T-helper 1 cell treated with Interleukin-12 subunit alpha and Interleukin-12 subunit beta and Interleukin-4 antibody, amounts not matched to agents 30 ng/mL and 1 ng/mL, for 36 hours (primary cell): Measurements from ENCODE around the gene SHF. TPM values are rescaled to one million over a fixed set of nuclear protein-coding genes. Genes with fewer than 3 reads are reported as not detected.

Experiments used
- intact Hi-C: fragments of 100-400 bp; cut with micrococcal nuclease; formaldehyde crosslinking; loops from one replicate; pipeline ENCODE4 v1.15.1; 2024
- total RNA-seq: library from RNA; stranded (reverse); gene quantifications from 2 replicates; pipeline ENCODE4 v1.2.3, GENCODE V29; 2022

SHF gene
- total RNA-seq, 1 donor from 2014 or later, result 2.8 TPM

DNA sequence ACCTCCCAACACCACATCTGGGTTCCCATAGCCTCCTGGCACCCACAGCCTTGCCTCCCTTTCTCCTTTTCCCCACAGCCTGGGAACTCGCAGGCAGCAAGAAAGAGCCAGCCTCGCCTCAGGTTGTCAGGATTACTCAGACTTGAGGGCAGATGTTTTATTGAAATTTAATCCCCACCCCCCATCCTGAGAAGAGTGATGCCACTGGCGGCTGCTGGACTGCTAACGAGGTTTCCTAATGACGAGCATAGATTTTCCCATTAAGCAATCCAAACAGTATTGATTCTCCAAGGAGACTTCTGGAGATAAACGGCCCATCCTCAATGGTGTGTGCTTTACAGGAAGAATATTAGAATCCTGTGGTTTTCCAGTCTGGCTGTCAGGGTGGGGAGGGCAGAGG, 13.7 kb downstream of the SHF start:
- intact Hi-C loops, result no loop called here

DNA sequence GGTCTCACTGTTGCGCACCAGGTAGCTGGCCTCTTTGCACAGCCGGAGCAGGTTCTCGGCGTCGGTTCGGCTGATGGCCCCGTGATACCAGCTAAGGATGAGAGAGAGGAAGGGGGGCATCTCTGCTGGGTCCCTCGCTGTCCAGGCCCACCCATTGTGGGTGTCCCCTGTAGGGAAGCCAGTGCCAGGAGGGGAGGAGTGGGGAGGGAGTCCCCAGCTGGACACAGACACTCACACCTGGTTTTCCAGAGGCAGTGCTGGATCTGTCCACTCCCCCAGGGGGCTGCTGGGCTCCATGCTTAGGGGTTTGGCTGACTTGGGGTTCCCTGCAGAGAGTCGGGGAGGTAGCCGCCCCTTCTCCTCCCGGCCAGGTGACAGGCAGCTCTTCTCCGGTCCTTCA, 15.9 kb downstream of the SHF start:
- intact Hi-C loops, result no loop called here

GRCh38 chr15:45169608-45170480, 17.9 kb downstream of the SHF start:
- intact Hi-C loops, result loop anchor here (5.0 kb wide), 1 partner anchor 148 kb away; the partner anchor contains the start of gene SORD

DNA sequence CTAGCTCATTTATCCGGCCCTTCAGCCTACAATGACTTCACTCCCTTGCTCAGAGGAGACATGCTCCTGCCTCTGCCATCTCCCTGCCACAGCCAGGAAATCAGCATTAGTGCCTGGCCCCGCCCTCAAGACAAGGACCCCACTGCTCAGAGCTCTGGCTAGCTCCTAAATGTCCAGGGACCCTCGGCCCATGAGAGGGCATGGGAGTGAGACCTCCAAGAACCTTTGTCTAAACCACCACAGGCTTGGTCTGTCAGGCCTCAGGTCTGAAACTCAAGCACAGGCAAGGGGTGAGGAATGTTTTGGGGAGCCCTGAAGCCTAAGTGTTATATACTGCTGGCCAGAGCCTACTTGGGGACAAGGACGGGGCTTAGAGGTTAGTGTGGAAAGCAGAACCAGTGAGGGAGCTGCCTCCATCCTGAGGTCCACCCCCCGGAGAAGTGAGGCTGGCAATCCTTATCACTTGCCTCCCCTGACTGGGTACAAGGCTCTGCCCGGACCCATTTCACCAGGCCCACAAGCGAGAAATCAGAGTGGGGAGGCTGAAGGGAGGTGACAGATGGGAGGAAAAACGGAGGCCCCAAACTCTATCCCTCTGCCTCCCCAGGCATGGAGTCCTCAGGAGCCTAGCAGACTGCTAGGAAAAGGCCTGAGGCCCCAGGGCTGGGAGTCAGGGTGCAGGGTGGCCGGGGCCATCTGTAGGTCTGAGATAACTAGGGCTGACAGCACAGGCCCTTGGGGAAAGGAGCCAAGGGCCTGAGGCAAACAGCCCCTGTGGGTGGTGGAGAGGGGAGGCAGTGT, 18.8 kb downstream of the SHF start:
- intact Hi-C loops, result loop anchor here (5.0 kb wide), 1 partner anchor 147 kb away; the partner anchor contains the start of gene SORD

DNA sequence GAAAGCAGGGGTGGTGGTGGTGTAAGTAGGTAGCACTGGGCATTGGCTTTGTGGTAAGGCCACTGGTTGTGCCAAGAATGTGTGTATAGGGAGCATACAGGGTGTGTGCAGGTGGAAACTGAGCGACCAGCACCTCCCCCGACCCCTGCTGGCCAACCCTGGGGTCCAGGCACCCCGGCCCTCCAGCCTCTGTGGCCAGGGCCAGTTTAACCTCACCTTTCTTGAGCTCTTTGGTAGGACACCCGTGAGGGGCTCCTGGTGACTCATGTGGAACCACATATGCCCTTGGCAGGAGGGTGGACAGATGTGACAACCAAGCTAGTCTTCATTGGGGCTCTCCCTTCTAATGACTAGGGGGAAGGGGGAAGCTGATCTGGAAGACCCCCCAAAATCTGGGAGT, 19.5 kb downstream of the SHF start:
- intact Hi-C loops, result loop anchor here (5.0 kb wide), 1 partner anchor 146 kb away; the partner anchor contains the start of gene SORD

DNA sequence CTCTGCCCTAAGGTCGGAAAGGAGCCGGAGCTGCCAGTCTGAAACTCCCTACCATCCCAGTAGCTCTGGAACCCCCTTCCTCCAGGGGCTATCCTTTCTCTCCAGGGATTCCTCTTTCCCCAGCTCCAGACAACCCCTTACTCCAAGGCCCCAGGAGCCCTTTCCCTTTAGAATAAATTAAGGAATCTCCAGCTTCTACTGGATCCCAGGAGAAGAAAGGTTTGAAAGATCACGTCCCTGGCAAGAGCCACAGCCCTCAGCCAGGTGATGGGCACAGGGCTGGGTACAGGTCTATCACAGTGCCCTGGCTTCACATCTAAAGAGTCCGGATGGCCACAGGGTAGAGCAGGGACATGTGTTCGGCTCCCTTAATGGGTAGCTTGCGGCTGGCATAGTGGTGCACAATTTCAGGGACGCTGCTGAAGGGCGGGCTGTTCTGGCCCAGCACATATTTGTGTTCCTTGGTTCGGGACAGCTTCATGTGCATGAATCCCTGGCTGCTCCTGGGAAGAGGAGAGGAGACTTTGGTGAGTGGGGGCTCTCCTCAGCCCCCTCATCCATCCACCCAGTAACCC, 20.0 kb downstream of the SHF start:
- intact Hi-C loops, result loop anchor here (1.0 to 5.0 kb wide), 7 partner anchors 21 to 232 kb away; partner anchors contain the start of gene SORD

- intact Hi-C loops, result loop anchor here (1.0 to 5.0 kb wide), 7 partner anchors 21 to 232 kb away; partner anchors contain the start of gene SORD
Observed at GRCh38 chr15:45166834-45167630, 20.7 kb downstream of the SHF start.

DNA sequence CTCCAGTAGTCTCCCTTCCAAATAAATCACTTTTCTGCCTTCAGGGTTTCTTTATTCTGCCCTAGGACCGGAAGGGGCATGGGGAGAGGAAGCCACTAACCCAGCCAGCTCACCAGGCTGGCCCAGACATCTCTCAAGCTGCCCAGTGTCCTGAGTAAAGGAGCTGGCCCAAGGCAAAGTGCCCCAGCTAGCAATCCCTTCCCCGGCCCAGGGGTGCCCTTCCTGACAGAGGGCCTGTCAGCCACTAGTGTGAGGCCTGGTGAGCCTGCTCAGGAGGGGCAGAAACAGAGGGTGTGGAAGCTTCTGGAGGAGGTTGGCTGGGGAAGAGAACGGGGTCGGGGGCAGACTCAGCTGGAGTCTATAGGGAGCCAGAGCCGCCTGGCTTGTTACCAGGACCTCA, 22.2 kb downstream of the SHF start:
- intact Hi-C loops, result loop anchor here (5.0 kb wide), 1 partner anchor 143 kb away; the partner anchor contains the start of gene SORD

DNA sequence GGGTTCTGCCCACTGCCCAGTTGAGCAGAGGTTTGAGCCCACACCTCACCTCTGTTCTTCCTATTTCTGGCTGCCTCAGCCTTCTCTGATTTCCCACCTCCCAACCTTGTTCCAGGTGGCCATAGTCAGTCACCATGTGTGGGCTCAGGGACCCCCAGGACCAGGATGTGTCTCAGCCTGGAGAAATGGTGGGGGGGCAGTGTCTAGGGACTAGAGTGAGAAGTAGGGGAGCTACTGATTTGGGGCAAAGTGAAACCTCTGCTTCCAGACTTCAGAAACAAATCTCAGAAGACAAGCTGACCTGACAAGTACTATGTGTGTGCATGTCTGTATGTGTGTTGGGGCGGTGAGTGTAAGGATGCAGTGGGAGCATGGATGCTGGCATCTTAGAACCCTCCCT, 22.9 kb downstream of the SHF start:
- intact Hi-C loops, result loop anchor here (5.0 kb wide), 1 partner anchor 143 kb away; the partner anchor contains the start of gene SORD

GRCh38 chr15:45163508-45163856, 24.3 kb downstream of the SHF start:
- intact Hi-C loops, result loop anchor here (1.0 kb wide), 2 partner anchors 116 to 295 kb away; no protein-coding TSS in a partner anchor

- intact Hi-C loops, result loop anchor here (1.0 kb wide), 2 partner anchors 116 to 295 kb away; no protein-coding TSS in a partner anchor
Observed at GRCh38 chr15:45162771-45163507, 24.8 kb downstream of the SHF start.

- intact Hi-C loops, result no loop called here
Observed at GRCh38 chr15:45161666-45162065, 26.1 kb downstream of the SHF start.

GRCh38 chr15:45157974-45158373, 29.8 kb downstream of the SHF start:
- intact Hi-C loops, result no loop called here

DNA sequence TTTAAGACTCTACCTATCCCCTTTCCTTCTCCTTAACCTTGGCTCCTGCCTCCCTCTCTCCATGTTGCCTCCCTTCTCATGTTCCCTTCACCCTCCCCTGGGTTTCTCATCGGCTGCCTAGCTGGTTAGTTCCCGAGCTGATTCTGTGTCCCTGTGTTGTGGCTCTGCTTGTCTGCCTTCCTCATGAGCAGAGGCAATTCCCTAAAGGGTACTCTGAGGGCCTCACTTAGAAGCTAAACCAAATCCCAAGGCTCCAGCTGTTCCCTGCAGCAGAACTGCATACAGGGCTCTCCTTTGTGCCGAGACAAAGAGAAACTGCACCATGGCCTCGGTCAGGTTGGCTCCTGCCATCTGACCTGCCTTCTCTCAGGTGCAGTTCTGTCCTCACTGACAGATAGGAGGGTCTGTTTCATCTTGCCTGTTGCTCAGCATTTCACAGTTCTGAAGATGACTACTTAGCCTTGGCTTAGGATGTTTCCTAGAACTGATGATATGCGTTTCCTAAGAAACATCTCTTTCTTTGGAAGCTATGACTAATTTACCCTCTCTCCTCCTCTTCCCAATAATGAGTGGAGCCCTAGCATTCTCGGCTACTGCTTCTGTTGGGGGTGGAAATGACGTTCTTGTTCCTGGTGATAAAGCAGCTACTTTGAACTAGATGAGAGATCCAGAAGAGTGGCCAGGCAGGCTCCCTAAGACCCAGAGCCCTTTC, 30.9 kb downstream of the SHF start:
- intact Hi-C loops, result no loop called here

DNA sequence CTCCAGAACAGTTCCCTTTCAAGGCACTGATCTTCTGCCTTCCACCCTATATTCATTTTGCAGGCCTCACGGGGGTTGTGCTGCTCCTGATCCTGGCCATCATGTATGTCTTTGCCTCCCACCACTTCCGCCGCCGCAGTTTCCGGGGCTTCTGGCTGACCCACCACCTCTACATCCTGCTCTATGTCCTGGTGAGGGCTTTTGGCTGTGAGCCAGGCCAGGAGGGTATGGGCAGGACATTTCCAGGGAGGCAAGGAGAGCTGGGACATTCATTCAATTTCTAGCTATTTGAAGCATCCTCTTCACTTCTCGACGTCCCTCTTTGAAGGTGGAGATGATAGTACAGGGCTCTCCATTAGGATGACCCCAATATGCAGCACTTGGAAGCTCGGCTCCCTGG, 32.0 kb downstream of the SHF start:
- intact Hi-C loops, result no loop called here

- intact Hi-C loops, result no loop called here
Observed at GRCh38 chr15:45151998-45152828, 35.6 kb downstream of the SHF start.

GRCh38 chr15:45150997-45151396, 36.8 kb downstream of the SHF start:
- intact Hi-C loops, result no loop called here

GRCh38 chr15:45150481-45150880, 37.3 kb downstream of the SHF start:
- intact Hi-C loops, result no loop called here
